ENCODE data around the gene SRCAP.
A peak's percentile ranks its signal among the peaks of the same experiment; 100 is the strongest.

- TF ChIP-seq RAD21 (IDR thresholded peaks at IDR 0.05; ENCODE audit: low read depth) (peak; percentile 61), EP300 (IDR thresholded peaks at IDR 0.05; ENCODE audit: borderline replicate concordance) (no peak; the same call in 1 of the 2 replicates), TAF1 (IDR thresholded peaks at IDR 0.05; ENCODE audit: low read depth) (peak; percentile 45; the same call in 1 of the 2 replicates), CEBPB (IDR thresholded peaks at IDR 0.05) (0 out of 2 replicates have a peak, but pooled peaks have one; percentile 13)
Observed at GRCh38 chr16:30657866-30658730, 40.9 kb upstream of the SRCAP start, which contains the start of gene FBRS.

Data from Ishikawa (cell line).